Liver (tissue), 9 donors: Measurements from ENCODE around the gene RASGRF2. TPM values are rescaled to one million over a fixed set of nuclear protein-coding genes. Genes with fewer than 3 reads are reported as not detected.

Source experiments
- DNase-seq: peaks from one replicate; pipeline ENCODE4 v3.0.0-alpha.2; 2017; ENCODE audit warnings: low spot score
- H3K27ac ChIP-seq, 2 donors: one replicate each; pipeline ENCODE4 v1.7.0; 2013; ENCODE audit warnings: inconsistent platforms in 2 of 2, low read length in 2 of 2, control low read depth in 1 of 2, low read depth in 1 of 2, mild to moderate bottlenecking in 1 of 2
- H3K27me3 ChIP-seq, 4 donors: one replicate each; pipeline versions ENCODE4 v1.6.1 to v1.7.0; 2013; ENCODE audit warnings: low read length in 3 of 4, inconsistent platforms in 1 of 4, mild to moderate bottlenecking in 1 of 4, moderate library complexity in 1 of 4; ENCODE audit not compliant: control insufficient read depth in 4 of 4, insufficient read depth in 4 of 4
- H3K36me3 ChIP-seq, 4 donors: one replicate each; pipeline versions ENCODE4 v1.6.1 to v1.7.0; 2013; ENCODE audit warnings: low read length in 3 of 4, mild to moderate bottlenecking in 3 of 4, low read depth in 1 of 4, moderate library complexity in 1 of 4; ENCODE audit not compliant: control insufficient read depth in 4 of 4, insufficient read depth in 3 of 4
- H3K4me1 ChIP-seq, 4 donors: one replicate each; pipeline versions ENCODE4 v1.6.1 to v1.7.0; 2013; ENCODE audit warnings: low read length in 3 of 4, mild to moderate bottlenecking in 3 of 4, moderate library complexity in 1 of 4; ENCODE audit not compliant: control insufficient read depth in 4 of 4, insufficient read depth in 4 of 4
- H3K4me3 ChIP-seq, 3 donors: one replicate each; pipeline versions ENCODE4 v1.6.1 to v1.7.0; 2013; ENCODE audit warnings: low read length in 3 of 3, control low read depth in 1 of 3, low read depth in 1 of 3, mild to moderate bottlenecking in 1 of 3
- H3K9ac ChIP-seq, 2 donors: one replicate each; pipeline ENCODE4 v1.7.0; 2013; ENCODE audit warnings: low read length in 2 of 2, mild to moderate bottlenecking in 2 of 2, moderate library complexity in 2 of 2, control low read depth in 1 of 2, low read depth in 1 of 2
- H3K9me3 ChIP-seq, 4 donors: one replicate each; pipeline versions ENCODE4 v1.6.1 to v1.7.0; 2013; ENCODE audit warnings: low read length in 3 of 4; ENCODE audit not compliant: control insufficient read depth in 4 of 4
- ATF3 ChIP-seq: IDR thresholded peaks from 2 replicates; pipeline ENCODE4 v1.6.1; 2016; ENCODE audit warnings: antibody characterized with exemption
- CTCF ChIP-seq: fragments of 150-350 bp; IDR thresholded peaks from 2 replicates; pipeline ENCODE4 v1.5.1; 2017; ENCODE audit warnings: improper control_type of control experiment, low read depth, low read length; ENCODE audit not compliant: missing input control
- EGR1 ChIP-seq, 2 donors: IDR thresholded peaks; 2 replicates each; pipeline ENCODE4 v1.6.1; 2016 to 2018; ENCODE audit warnings: antibody characterized with exemption in 2 of 2, low read depth in 2 of 2
- FOXA1 ChIP-seq: IDR thresholded peaks from 2 replicates; pipeline ENCODE4 v1.6.1; 2016; ENCODE audit warnings: antibody characterized with exemption
- FOXA2 ChIP-seq: IDR thresholded peaks from 2 replicates; pipeline ENCODE4 v1.6.1; 2016; ENCODE audit warnings: antibody characterized with exemption
- GABPA ChIP-seq, 2 donors: IDR thresholded peaks in 1 of 2; conservative IDR thresholded peaks in 1 of 2; 2 replicates each; pipeline ENCODE4 v1.6.1; 2016; ENCODE audit warnings: antibody characterized with exemption in 2 of 2, mild to moderate bottlenecking in 1 of 2, moderate library complexity in 1 of 2
- HNF4A ChIP-seq, 2 donors: conservative IDR thresholded peaks; 2 replicates each; pipeline ENCODE4 v1.6.1; 2016; ENCODE audit warnings: antibody characterized with exemption in 2 of 2, mild to moderate bottlenecking in 2 of 2
- HNF4G ChIP-seq: IDR thresholded peaks from 2 replicates; pipeline ENCODE4 v1.6.1; 2016; ENCODE audit warnings: antibody characterized with exemption
- JUND ChIP-seq, 2 donors: IDR thresholded peaks; 2 replicates each; pipeline ENCODE4 v1.6.1; 2016; ENCODE audit warnings: antibody characterized with exemption in 2 of 2
- MAX ChIP-seq: IDR thresholded peaks from 2 replicates; pipeline ENCODE4 v1.6.1; 2016; ENCODE audit warnings: antibody characterized with exemption
- NR2F2 ChIP-seq: IDR thresholded peaks from 2 replicates; pipeline ENCODE4 v1.6.1; 2016; ENCODE audit warnings: antibody characterized with exemption
- RAD21 ChIP-seq, 2 donors: IDR thresholded peaks; 2 replicates each; pipeline ENCODE4 v1.6.1; 2016; ENCODE audit warnings: antibody characterized with exemption in 2 of 2, mild to moderate bottlenecking in 2 of 2
- RXRA ChIP-seq, 2 donors: IDR thresholded peaks; 2 replicates each; pipeline ENCODE4 v1.6.1; 2017 to 2018; ENCODE audit warnings: antibody characterized with exemption in 2 of 2, mild to moderate bottlenecking in 1 of 2
- SP1 ChIP-seq: IDR thresholded peaks from 2 replicates; pipeline ENCODE4 v1.6.1; 2018; ENCODE audit warnings: antibody characterized with exemption, mild to moderate bottlenecking
- TAF1 ChIP-seq: conservative IDR thresholded peaks from 2 replicates; pipeline ENCODE4 v1.6.1; 2016; ENCODE audit warnings: antibody characterized with exemption, mild to moderate bottlenecking
- YY1 ChIP-seq: IDR thresholded peaks from 2 replicates; pipeline ENCODE4 v1.6.1; 2016; ENCODE audit warnings: antibody characterized with exemption, mild to moderate bottlenecking
- ZBTB33 ChIP-seq: IDR thresholded peaks from 2 replicates; pipeline ENCODE4 v1.6.1; 2016; ENCODE audit warnings: antibody characterized with exemption
- WGBS: extraction: QIAGEN DNeasy Blood & Tissue Kit; methylation state at CpG from one replicate; pipeline ENCODE4 v1.1.7; 2013; 5-methylcytosine and 5-hydroxymethylcytosine counted together
- polyA plus RNA-seq, 2 donors: library from polyadenylated mRNA; stranded (reverse) in 1 of 2; unstranded in 1 of 2; fragments of 200-250 nt in 1 of 2; fragments of >200 nt in 1 of 2; fragmentation: Nextera tagmentation in 1 of 2; extraction: Ambion mirVana in 1 of 2; gene quantifications; one replicate each; pipeline versions ENCODE4 v1.2.1 to v1.2.3, GENCODE V29; 2013 to 2015
- total RNA-seq, 2 donors: library from RNA; depleted of rRNA; stranded (reverse); fragments of >200 nt; gene quantifications; one replicate each; pipeline ENCODE4 v1.2.3, GENCODE V29; 2014
- TF ChIP-seq, protein P1 (sequence below): IDR thresholded peaks from 2 replicates; pipeline ENCODE4 v1.6.1; 2016; ENCODE audit warnings: antibody characterized with exemption, mild to moderate bottlenecking
- donor health status: healthy.
- donor health status: healthy.
- donor health status: healthy.
- donor health status: healthy.
- donor health status: healthy.

The RASGRF2 gene
- total and polyA plus RNA-seq, 4 donors = 0.12 to 3.3 (median 0.23) TPM

DNA sequence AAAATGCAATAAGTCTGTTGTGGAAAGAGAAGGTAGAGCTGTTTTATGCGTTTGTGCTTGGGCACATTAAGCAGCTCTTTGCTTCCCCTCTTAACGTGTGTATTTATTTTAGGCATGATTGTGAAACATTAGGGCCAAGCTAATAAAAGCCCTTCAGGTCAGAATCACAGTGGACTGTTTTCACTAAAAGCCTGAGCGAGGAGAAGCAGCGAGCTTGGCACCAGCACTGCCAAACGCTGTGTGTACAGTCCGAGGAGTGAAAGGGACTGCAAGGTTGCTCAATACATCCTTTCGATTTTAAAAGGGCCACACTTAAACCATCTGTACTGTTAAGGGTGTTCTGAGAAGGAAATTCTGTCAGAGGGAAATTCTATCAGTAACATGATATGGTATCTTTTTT lies 165.8 kb downstream of the RASGRF2 start:
- DNase-seq = no peak
- H3K4me3 ChIP-seq = no peak overlapping the region

More for the DNA sequence above, 165.8 kb downstream of the RASGRF2 start:
- Histone ChIP-seq H3K27ac (peak overlapping the region; percentile 10 to 68), H3K9ac (no peak overlapping the region), H3K9me3 (no peaks in the 10 kb centered on the region), H3K27me3 (no peaks in the 10 kb centered on the region), H3K36me3 (no peaks in the 10 kb centered on the region), H3K4me1 (peaks cover 9 to 50% (median 42%) of the 10 kb centered on the region in 4 donors)
- 29% methylated on average over 7 of the region's 7 CpGs for WGBS
- TF ChIP-seq HNF4A (conservative IDR thresholded peaks at IDR 0.05) (peak; percentile 86 to 90), CTCF (no peak), HNF4G (peak; percentile 62), EGR1 (IDR thresholded peaks at IDR 0.05; ENCODE audit: low read depth in 2 of 2) (peak in 1 of 2 donors; percentile 19), RAD21 (IDR thresholded peaks at IDR 0.05) (peak; percentile 55 to 68), JUND (IDR thresholded peaks at IDR 0.05) (peak; percentile 48 to 80), MAX (peak; percentile 92), FOXA2 (peak; percentile 86), ATF3 (no peak), ZBTB33 (peak; percentile 80), NR2F2 (no peak), YY1 (peak; percentile 79), TAF1 (peak; percentile 39), RXRA (IDR thresholded peaks at IDR 0.05) (peak; percentile 83 to 92), SP1 (peak; percentile 87), GABPA (IDR thresholded peaks at IDR 0.05 in 1 of 2, conservative IDR thresholded peaks at IDR 0.05 in 1 of 2) (peak in 1 of 2 donors; percentile 47), FOXA1 (peak; percentile 56)
- TF ChIP-seq, protein P1, sequence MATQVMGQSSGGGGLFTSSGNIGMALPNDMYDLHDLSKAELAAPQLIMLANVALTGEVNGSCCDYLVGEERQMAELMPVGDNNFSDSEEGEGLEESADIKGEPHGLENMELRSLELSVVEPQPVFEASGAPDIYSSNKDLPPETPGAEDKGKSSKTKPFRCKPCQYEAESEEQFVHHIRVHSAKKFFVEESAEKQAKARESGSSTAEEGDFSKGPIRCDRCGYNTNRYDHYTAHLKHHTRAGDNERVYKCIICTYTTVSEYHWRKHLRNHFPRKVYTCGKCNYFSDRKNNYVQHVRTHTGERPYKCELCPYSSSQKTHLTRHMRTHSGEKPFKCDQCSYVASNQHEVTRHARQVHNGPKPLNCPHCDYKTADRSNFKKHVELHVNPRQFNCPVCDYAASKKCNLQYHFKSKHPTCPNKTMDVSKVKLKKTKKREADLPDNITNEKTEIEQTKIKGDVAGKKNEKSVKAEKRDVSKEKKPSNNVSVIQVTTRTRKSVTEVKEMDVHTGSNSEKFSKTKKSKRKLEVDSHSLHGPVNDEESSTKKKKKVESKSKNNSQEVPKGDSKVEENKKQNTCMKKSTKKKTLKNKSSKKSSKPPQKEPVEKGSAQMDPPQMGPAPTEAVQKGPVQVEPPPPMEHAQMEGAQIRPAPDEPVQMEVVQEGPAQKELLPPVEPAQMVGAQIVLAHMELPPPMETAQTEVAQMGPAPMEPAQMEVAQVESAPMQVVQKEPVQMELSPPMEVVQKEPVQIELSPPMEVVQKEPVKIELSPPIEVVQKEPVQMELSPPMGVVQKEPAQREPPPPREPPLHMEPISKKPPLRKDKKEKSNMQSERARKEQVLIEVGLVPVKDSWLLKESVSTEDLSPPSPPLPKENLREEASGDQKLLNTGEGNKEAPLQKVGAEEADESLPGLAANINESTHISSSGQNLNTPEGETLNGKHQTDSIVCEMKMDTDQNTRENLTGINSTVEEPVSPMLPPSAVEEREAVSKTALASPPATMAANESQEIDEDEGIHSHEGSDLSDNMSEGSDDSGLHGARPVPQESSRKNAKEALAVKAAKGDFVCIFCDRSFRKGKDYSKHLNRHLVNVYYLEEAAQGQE = peak; percentile 79
